ENCODE results near the gene DAND5. TPM values are rescaled to one million over a fixed set of nuclear protein-coding genes. Genes with fewer than 3 reads are reported as not detected.

Gene DAND5
- total and polyA plus RNA-seq, 2 donors (not counting 1 experiment from before 2014, with no cell fraction given) = not detected

DNA sequence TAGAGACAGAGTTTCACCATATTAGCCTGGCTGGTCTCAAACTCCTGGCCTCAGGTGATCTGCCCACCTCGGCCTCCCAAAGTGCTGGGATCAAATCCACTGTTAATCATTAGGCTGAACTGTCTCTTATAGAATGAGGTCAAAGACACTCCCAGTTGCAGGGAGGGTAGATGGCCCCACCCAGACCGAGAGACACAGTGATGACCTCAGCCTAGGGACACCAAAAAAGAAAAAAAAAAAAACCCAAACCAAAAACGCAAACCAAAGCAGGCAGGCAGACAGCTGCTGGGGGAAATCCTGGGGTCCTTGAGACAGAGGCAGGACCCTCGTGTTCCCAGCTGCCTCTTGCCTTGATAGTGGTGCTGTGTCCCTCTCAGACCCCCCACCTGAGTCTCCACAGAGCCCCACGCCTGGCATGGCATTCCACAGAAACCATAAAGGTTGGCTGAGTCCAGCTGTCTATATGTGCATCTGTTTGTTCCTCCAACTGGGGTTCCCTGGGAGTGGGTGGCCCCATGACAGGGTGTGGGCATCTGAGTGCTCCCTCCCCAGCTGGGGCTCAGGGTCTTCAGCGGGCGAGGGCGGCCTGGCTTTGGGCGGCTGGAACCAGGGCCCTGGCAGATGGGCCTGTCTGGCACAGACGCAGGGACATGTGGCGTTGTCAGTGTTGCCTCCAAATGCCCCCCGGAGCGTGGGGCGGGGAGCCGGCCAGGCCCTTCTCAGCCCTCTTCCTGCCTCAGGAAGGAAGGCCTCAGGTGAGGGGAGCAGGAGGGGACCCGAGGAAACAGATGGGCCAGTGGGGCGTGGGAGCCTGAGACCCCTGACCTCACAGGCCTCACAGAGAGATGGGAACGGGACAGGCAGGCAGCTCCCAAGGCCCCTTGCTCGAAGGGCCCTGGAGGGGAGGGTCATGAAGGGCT is 5.2 kb downstream of the DAND5 start:
- peaks cover 0 to 14% (median 1%) of the 10 kb centered on the region in 4 experiments for H3K27me3 ChIP-seq (replicated peaks in 1 of 4; ENCODE audit: control extremely low read depth in 1 of 4, control insufficient read depth in 3 of 4, insufficient read depth in 4 of 4, low read length in 3 of 4)
- no peak for DNase-seq
- H4K20me1 ChIP-seq (ENCODE audit: control insufficient read depth, insufficient read depth, low read length, poor library complexity, severe bottlenecking) = no peaks in the 10 kb centered on the region
- no peak overlapping the region for H3K27ac Mint-ChIP-seq
- H3K4me1 ChIP-seq (ENCODE audit: control insufficient read depth in 2 of 2, insufficient read depth in 2 of 2, low read length in 2 of 2) = peaks cover 0 to 5% of the 10 kb centered on the region in 2 donors
- no peaks in the 10 kb centered on the region for H3K9me3 ChIP-seq (ENCODE audit: control extremely low read depth in 1 of 3, control insufficient read depth in 2 of 3, insufficient read depth in 1 of 3, low read length in 2 of 3)
- H3K27ac ChIP-seq (ENCODE audit: low read length in 2 of 2) = no peak overlapping the region
- no peaks in the 10 kb centered on the region for H3K79me2 ChIP-seq (ENCODE audit: control insufficient read depth, insufficient read depth, low read length)
- intact Hi-C loops (cut with micrococcal nuclease) = loop anchor here (5.0 to 10.0 kb wide), 2 partner anchors 220 to 458 kb away; no protein-coding TSS in a partner anchor
- no peak for ATAC-seq (ENCODE audit: low read depth)
- H3K9me3 Mint-ChIP-seq (ENCODE audit: insufficient read depth) = no peaks in the 10 kb centered on the region
- H3K4me2 ChIP-seq (replicated peaks; ENCODE audit: low read depth, low read length, poor library complexity, severe bottlenecking) = no peak overlapping the region
- ChIA-PET POLR2A (interaction anchor here (0.9 kb wide), 1 partner anchor 120 kb away, joined by 3 read pairs; no protein-coding TSS in a partner anchor), CTCF (interaction anchor here (0.7 to 12.5 kb wide), 4 partner anchors 9 to 119 kb away, joined by 4 to 285 read pairs (median 85); no protein-coding TSS in a partner anchor)
- no peak overlapping the region for H2AFZ ChIP-seq (ENCODE audit: insufficient read depth, low read depth, low read length, poor library complexity, severe bottlenecking)
- peaks cover 6% of the 10 kb centered on the region for H3K4me1 Mint-ChIP-seq
- WGBS (ENCODE audit: insufficient coverage) = 58% methylated on average over 18 of the region's 19 CpGs
- no peak overlapping the region for H3K4me3 ChIP-seq (ENCODE audit: control extremely low read depth in 1 of 5, extremely low read depth in 1 of 5, insufficient read depth in 1 of 5, low read depth in 2 of 5, low read length in 4 of 5)
- TF ChIP-seq CTCF (IDR thresholded peaks at IDR 0.05) = no peak
- TF ChIP-seq EZH2 (IDR thresholded peaks at IDR 0.05; ENCODE audit: borderline replicate concordance, insufficient read depth, low read depth, low read length, poor library complexity, severe bottlenecking) = no peak
- H3K27me3 Mint-ChIP-seq = peaks cover 12% of the 10 kb centered on the region
- no peak overlapping the region for H3K4me3 Mint-ChIP-seq
- no peaks in the 10 kb centered on the region for H3K36me3 ChIP-seq (replicated peaks in 1 of 2; ENCODE audit: control extremely low read depth in 1 of 2, control insufficient read depth in 1 of 2, extremely low read depth in 1 of 2, insufficient read depth in 2 of 2, low read length in 1 of 2)
- no peak overlapping the region for H3K9ac ChIP-seq (ENCODE audit: low read length)

Data from B cell (primary cell).